Adrenal gland (tissue), 12 donors: ENCODE results near the gene SBF2. TPM values are rescaled to one million over a fixed set of nuclear protein-coding genes. Genes with fewer than 3 reads are reported as not detected.
A peak's percentile ranks its signal among the peaks of the same experiment; 100 is the strongest.

ENCODE experiments used
- DNase-seq, 7 donors: peaks; one replicate each; pipeline ENCODE4 v3.0.0-alpha.2; 2019 to 2020
- H3K27ac ChIP-seq, 5 donors: fragments of 200-600 bp; sonication (generic) in 4 of 5; 1 replicate in 3 of 5; 2 replicates in 2 of 5; pipeline versions ENCODE4 v1.5.1 to v1.8.0; 2016 to 2020; ENCODE audit warnings: mild to moderate bottlenecking in 1 of 5
- H3K27me3 ChIP-seq: fragments of 200-600 bp; 2 replicates; pipeline ENCODE4 v1.8.0; 2021
- H3K36me3 ChIP-seq, 2 donors: fragments of 200-600 bp; replicated peaks in 1 of 2; 1 replicate in 1 of 2; 2 replicates in 1 of 2; pipeline versions ENCODE4 v1.5.1 to v1.8.0; 2018 to 2022
- H3K4me1 ChIP-seq, 2 donors: fragments of 200-600 bp; replicated peaks in 1 of 2; 1 replicate in 1 of 2; 2 replicates in 1 of 2; pipeline versions ENCODE4 v1.5.1 to v1.8.0; 2018 to 2021
- H3K4me3 ChIP-seq, 4 donors: fragments of 200-600 bp; sonication (generic) in 3 of 4; one replicate each; pipeline ENCODE4 v1.5.1; 2016 to 2018
- H3K9me3 ChIP-seq, 3 donors: fragments of 200-600 bp; sonication (generic) in 1 of 3; replicated peaks in 1 of 3; 1 replicate in 2 of 3; 2 replicates in 1 of 3; pipeline versions ENCODE4 v1.5.1 to v1.8.0; 2016 to 2021
- CTCF ChIP-seq, 6 experiments: fragments of 450-650 bp in 4 of 6; fragments of 200-600 bp in 2 of 6; sonication (generic) in 1 of 6; IDR thresholded peaks; 1 replicate in 5 of 6; 2 replicates in 1 of 6; pipeline versions ENCODE4 v1.5.1 to v1.8.0; 2016 to 2021; ENCODE audit warnings: antibody characterized with exemption in 6 of 6, mild to moderate bottlenecking in 2 of 6, moderate library complexity in 1 of 6
- POLR2A ChIP-seq, 2 donors: fragments of 450-650 bp; IDR thresholded peaks; one replicate each; pipeline ENCODE4 v1.6.1; 2017; ENCODE audit warnings: antibody characterized with exemption in 2 of 2, mild to moderate bottlenecking in 2 of 2, moderate library complexity in 1 of 2
- WGBS, 4 donors: extraction: QIAGEN DNeasy Blood & Tissue Kit in 2 of 4; methylation state at CpG; one replicate each; pipeline versions ENCODE4 v1.1.5 to v1.1.7; 2013 to 2017; 5-methylcytosine and 5-hydroxymethylcytosine counted together
- intact Hi-C, 2 donors: fragments of 100-400 bp; cut with DNase I; formaldehyde crosslinking; loops; one replicate each; pipeline versions ENCODE4 v1.14.1 to v1.15.0; 2022 to 2023
- polyA plus RNA-seq, 3 donors: library from polyadenylated mRNA; stranded (reverse); fragments of 200-250 nt in 2 of 3; fragments of 350-450 nt in 1 of 3; fragmentation: Illumina TruSeq in 1 of 3; extraction: RNeasy Lipid Tissue Mini Kit (QIAGEN cat#74804) in 1 of 3; gene quantifications; one replicate each; pipeline ENCODE4 v1.2.3, GENCODE V29; 2013 to 2014
- total RNA-seq, 9 donors: library from RNA; depleted of rRNA in 4 of 9; stranded (reverse); fragments of >200 nt in 4 of 9; fragments of 120-200 nt in 1 of 9; fragmentation: NEBNext Ultra II Directional in 1 of 9; extraction: Animal tissue kit (Norgen Biotek cat#: 25700) in 1 of 9; gene quantifications; one replicate each; pipeline versions ENCODE4 v1.1.0 to v1.2.4, GENCODE V29; 2013 to 2023
- donor health status: healthy with polysubstance abuse.
- donor health status: Bipolar disorder and iron deficiency.
- donor health status: DM: yes; HTN: yes; CAD: no.
- donor health status: DM: no; HTN: no; CAD: no.
- donor health status: DM: no; HTN: no; CAD: no.
- donor health status: DM: yes; HTN: yes; CAD: no.

Gene SBF2
- total and polyA plus RNA-seq, 12 donors = 12.5 to 66.7 (median 38.0) TPM

- 84 to 94% (median 86%) methylated on average over 6 of the region's 6 CpGs for WGBS, 4 donors
- Histone ChIP-seq H3K4me1 (peaks cover 26 to 33% of the 10 kb centered on the region in 2 donors), H3K27ac (no peak overlapping the region), H3K27me3 (no peaks in the 10 kb centered on the region), H3K4me3 (no peak overlapping the region), H3K9me3 (no peaks in the 10 kb centered on the region), H3K36me3 (no peaks in the 10 kb centered on the region)
- intact Hi-C loops = no loop called here
- TF ChIP-seq POLR2A (IDR thresholded peaks at IDR 0.05) (no peak), CTCF (IDR thresholded peaks at IDR 0.05) (no peak)
- no peak for DNase-seq
These were observed 37.7 kb upstream of the SBF2 start for GRCh38 chr11:10331548-10332289.

- intact Hi-C loops = no loop called here
- Histone ChIP-seq H3K27ac (peak overlapping the region in 1 of 5 donors; percentile 87), H3K4me3 (no peak overlapping the region), H3K36me3 (no peaks in the 10 kb centered on the region), H3K27me3 (no peaks in the 10 kb centered on the region), H3K4me1 (peaks cover 41 to 51% of the 10 kb centered on the region in 2 donors), H3K9me3 (no peaks in the 10 kb centered on the region)
- TF ChIP-seq CTCF (IDR thresholded peaks at IDR 0.05) (no peak), POLR2A (IDR thresholded peaks at IDR 0.05) (no peak)
- no peak for DNase-seq
- WGBS, 4 donors = 43 to 60% (median 51%) methylated on average over 2 of the region's 2 CpGs
These were observed 35.9 kb upstream of the SBF2 start for GRCh38 chr11:10329935-10330334.

- 80 to 100% methylated on average over 2 of the region's 2 CpGs; no CpG with 5 or more reads in 2 of the 4 donors for WGBS, 4 donors
- Histone ChIP-seq H3K9me3 (no peaks in the 10 kb centered on the region), H3K4me1 (peaks cover 41 to 57% of the 10 kb centered on the region in 2 donors), H3K4me3 (no peak overlapping the region), H3K36me3 (no peaks in the 10 kb centered on the region), H3K27ac (peak overlapping the region in 3 of 5 donors; percentile 58 to 87 (median 76)), H3K27me3 (no peaks in the 10 kb centered on the region)
- DNase-seq = no peak
- intact Hi-C loops = no loop called here
- TF ChIP-seq POLR2A (IDR thresholded peaks at IDR 0.05) (no peak), CTCF (IDR thresholded peaks at IDR 0.05) (no peak)
These were observed 35.3 kb upstream of the SBF2 start for GRCh38 chr11:10329356-10329755.

- Histone ChIP-seq H3K9me3 (no peaks in the 10 kb centered on the region), H3K27ac (peak overlapping the region; percentile 52 to 87 (median 58)), H3K27me3 (no peaks in the 10 kb centered on the region), H3K36me3 (no peaks in the 10 kb centered on the region), H3K4me1 (peaks cover 41 to 57% of the 10 kb centered on the region in 2 donors), H3K4me3 (no peak overlapping the region)
- WGBS, 4 donors = 5 to 11% (median 8%) methylated on average over 3 of the region's 3 CpGs
- intact Hi-C loops = no loop called here
- DNase-seq = peak in 6 of 7 donors; percentile 44 to 76 (median 62)
- TF ChIP-seq POLR2A (IDR thresholded peaks at IDR 0.05) = no peak
- peak in 1 of 6 experiments; percentile 16 for TF ChIP-seq CTCF (IDR thresholded peaks at IDR 0.05)
These were observed 34.5 kb upstream of the SBF2 start for GRCh38 chr11:10328314-10329098.
